ENCODE data around the gene WDTC1. TPM values are rescaled to one million over a fixed set of nuclear protein-coding genes. Genes with fewer than 3 reads are reported as not detected.
A peak's percentile ranks its signal among the peaks of the same experiment; 100 is the strongest.
"Not testable (repeated sequence)": the region's sequence is repeated elsewhere in the genome, so short reads cannot be mapped to it uniquely, and the experiment has no call there.

Gene WDTC1
- total RNA-seq, 4 donors from 2014 or later, result 40.0 to 75.5 (median 49.9) TPM

GRCh38 chr1:27220096-27220495 is 14.3 kb upstream of the WDTC1 start:
- H3K27me3 ChIP-seq, result no peaks in the 10 kb centered on the region
- TF ChIP-seq EP300 (IDR thresholded peaks at IDR 0.05), result no peak
- TF ChIP-seq POLR2AphosphoS5 (IDR thresholded peaks at IDR 0.05), result no peak
- no peak for TF ChIP-seq CTCF (IDR thresholded peaks at IDR 0.05)
- no peak for TF ChIP-seq POLR2A (IDR thresholded peaks at IDR 0.05)
- no peaks in the 10 kb centered on the region for H3K36me3 ChIP-seq
- no peak overlapping the region for H3K27ac ChIP-seq
- no peak overlapping the region for H3K4me3 ChIP-seq
- ATAC-seq, result no peak
- no peaks in the 10 kb centered on the region for H3K4me1 ChIP-seq
- no peaks in the 10 kb centered on the region for H3K9me3 ChIP-seq
- WGBS, 2 donors (ENCODE audit: low coverage in 1 of 2), result 11 to 16% methylated on average over 2 of the region's 2 CpGs

- not testable (repeated sequence) for H3K27me3 ChIP-seq
These were observed 13.5 kb upstream of the WDTC1 start for GRCh38 chr1:27220702-27221497.

GRCh38 chr1:27225621-27226020 is 8.8 kb upstream of the WDTC1 start:
- Histone ChIP-seq H3K4me3 (no peak overlapping the region), H3K36me3 (no peaks in the 10 kb centered on the region), H3K27me3 (no peaks in the 10 kb centered on the region), H3K9me3 (no peaks in the 10 kb centered on the region), H3K27ac (no peak overlapping the region), H3K4me1 (no peaks in the 10 kb centered on the region)
- 58 to 67% methylated on average over 3 of the region's 3 CpGs for WGBS, 2 donors (ENCODE audit: low coverage in 1 of 2)
- TF ChIP-seq CTCF (IDR thresholded peaks at IDR 0.05) (no peak), EP300 (IDR thresholded peaks at IDR 0.05) (no peak), POLR2A (IDR thresholded peaks at IDR 0.05) (no peak), POLR2AphosphoS5 (IDR thresholded peaks at IDR 0.05) (no peak)
- no peak for ATAC-seq

More at GRCh38 chr1:27220702-27221497, 13.5 kb upstream of the WDTC1 start:
- H3K4me1 ChIP-seq, H3K27ac ChIP-seq, H3K4me3 ChIP-seq, H3K9me3 ChIP-seq, H3K36me3 ChIP-seq, ATAC-seq: not testable (repeated sequence)
- 85 to 100% methylated on average over 1 to 2 of the region's 5 CpGs for WGBS, 2 donors (ENCODE audit: low coverage in 1 of 2)

- TF ChIP-seq POLR2AphosphoS5 (IDR thresholded peaks at IDR 0.05), result no peak
- no peak for TF ChIP-seq EP300 (IDR thresholded peaks at IDR 0.05)
- no peak for TF ChIP-seq POLR2A (IDR thresholded peaks at IDR 0.05)
- TF ChIP-seq CTCF (IDR thresholded peaks at IDR 0.05), result no peak
- Histone ChIP-seq H3K4me1 (no peaks in the 10 kb centered on the region), H3K4me3 (no peak overlapping the region), H3K27me3 (no peaks in the 10 kb centered on the region), H3K9me3 (no peaks in the 10 kb centered on the region), H3K27ac (no peak overlapping the region), H3K36me3 (no peaks in the 10 kb centered on the region)
- ATAC-seq, result no peak
- WGBS, 2 donors (ENCODE audit: low coverage in 1 of 2), result 82% methylated on average over 3 of the region's 3 CpGs; no CpG with 5 or more reads in 1 of the 2 donors
These were observed 6.7 kb upstream of the WDTC1 start for GRCh38 chr1:27227765-27228164.

- WGBS, 2 donors (ENCODE audit: low coverage in 1 of 2), result no CpG with 5 or more reads among the region's 9 CpGs
- Histone ChIP-seq H3K36me3 (no peaks in the 10 kb centered on the region), H3K4me3 (peak overlapping the region; percentile 6 to 99), H3K9me3 (no peaks in the 10 kb centered on the region), H3K27ac (peak overlapping the region in 2 of 4 donors; percentile 28 to 70), H3K4me1 (peaks cover 4 to 30% (median 9%) of the 10 kb centered on the region in 3 donors), H3K27me3 (no peaks in the 10 kb centered on the region)
- ATAC-seq, result no peak
- no peak for TF ChIP-seq POLR2AphosphoS5 (IDR thresholded peaks at IDR 0.05)
- TF ChIP-seq CTCF (IDR thresholded peaks at IDR 0.05), result no peak
- TF ChIP-seq EP300 (IDR thresholded peaks at IDR 0.05), result no peak
- no peak for TF ChIP-seq POLR2A (IDR thresholded peaks at IDR 0.05)
These were observed 774 bp upstream of the WDTC1 start for GRCh38 chr1:27233667-27234048.

All from gastroesophageal sphincter (tissue), 4 donors.